Measurements from ENCODE around the gene SHANK1.

Gene SHANK1

GRCh38 chr19:50686310-50687032, 33.1 kb downstream of the SHANK1 start:
- no peak for DNase-seq (ENCODE audit: low read depth)

- DNase-seq (ENCODE audit: low read depth): peak; percentile 62
These were observed 40.2 kb downstream of the SHANK1 start for GRCh38 chr19:50679177-50680125.

GRCh38 chr19:50678323-50678722, 41.3 kb downstream of the SHANK1 start:
- DNase-seq (ENCODE audit: low read depth): no peak

- no peak for DNase-seq (ENCODE audit: low read depth)
These were observed 42.0 kb downstream of the SHANK1 start for GRCh38 chr19:50677636-50678035.

GRCh38 chr19:50676625-50677197, 42.9 kb downstream of the SHANK1 start:
- no peak for DNase-seq (ENCODE audit: low read depth)

GRCh38 chr19:50673118-50673517, 46.5 kb downstream of the SHANK1 start:
- DNase-seq (ENCODE audit: low read depth): no peak

- DNase-seq (ENCODE audit: low read depth): no peak
These were observed 49.6 kb downstream of the SHANK1 start for GRCh38 chr19:50670102-50670380.

GRCh38 chr19:50669302-50670101, 50.1 kb downstream of the SHANK1 start:
- peak; percentile 7 for DNase-seq (ENCODE audit: low read depth)

- DNase-seq (ENCODE audit: low read depth): no peak
These were observed 50.7 kb downstream of the SHANK1 start for GRCh38 chr19:50668879-50669278.

GRCh38 chr19:50668416-50668815, 51.2 kb downstream of the SHANK1 start:
- DNase-seq (ENCODE audit: low read depth): no peak

- no peak for DNase-seq (ENCODE audit: low read depth)
These were observed 51.8 kb downstream of the SHANK1 start for GRCh38 chr19:50667759-50668231.

- DNase-seq (ENCODE audit: low read depth): no peak
These were observed 52.3 kb downstream of the SHANK1 start for GRCh38 chr19:50667177-50667758.

- no peak for DNase-seq (ENCODE audit: low read depth)
These were observed 53.0 kb downstream of the SHANK1 start for GRCh38 chr19:50666346-50667176.

- no peak for DNase-seq (ENCODE audit: low read depth)
These were observed 55.4 kb downstream of the SHANK1 start for GRCh38 chr19:50664204-50664603.

GRCh38 chr19:50663482-50663790, 56.2 kb downstream of the SHANK1 start:
- no peak for DNase-seq (ENCODE audit: low read depth)

GRCh38 chr19:50662651-50663481, 56.7 kb downstream of the SHANK1 start:
- DNase-seq (ENCODE audit: low read depth): no peak

GRCh38 chr19:50661766-50662650, 57.6 kb downstream of the SHANK1 start:
- DNase-seq (ENCODE audit: low read depth): no peak

GRCh38 chr19:50661023-50661422, 58.6 kb downstream of the SHANK1 start:
- DNase-seq (ENCODE audit: low read depth): no peak

- no peak for DNase-seq (ENCODE audit: low read depth)
These were observed 59.6 kb downstream of the SHANK1 start for GRCh38 chr19:50660088-50660366.
